Stimulated activated CD4-positive, alpha-beta T cell treated with anti-CD3 and anti-CD28 coated beads, Interleukin-12 subunit alpha, Interleukin-12 subunit beta, amount 100 ng/mL, for 4 hours (primary cell): ENCODE data around the gene INSRR.

ENCODE experiments used
- DNase-seq: peaks from one replicate; pipeline ENCODE4 v3.0.0-alpha.2; 2020

The INSRR gene

GRCh38 chr1:156847591-156848460 lies 11.1 kb downstream of the INSRR start:
- DNase-seq, result no peak

GRCh38 chr1:156846643-156847042 lies 12.3 kb downstream of the INSRR start:
- DNase-seq, result no peak

GRCh38 chr1:156845953-156846545 lies 12.9 kb downstream of the INSRR start:
- DNase-seq, result no peak

- peak; percentile 23 for DNase-seq
These were observed 13.6 kb downstream of the INSRR start for GRCh38 chr1:156845055-156845952.

- DNase-seq, result no peak
These were observed 14.3 kb downstream of the INSRR start for GRCh38 chr1:156844638-156845037.

- DNase-seq, result no peak
These were observed 14.8 kb downstream of the INSRR start for GRCh38 chr1:156844102-156844501.

GRCh38 chr1:156842618-156843300 lies 16.2 kb downstream of the INSRR start:
- no peak for DNase-seq

GRCh38 chr1:156841295-156841855 lies 17.5 kb downstream of the INSRR start:
- DNase-seq, result no peak

- no peak for DNase-seq
These were observed 18.0 kb downstream of the INSRR start for GRCh38 chr1:156840898-156841279.

- DNase-seq, result no peak
These were observed 18.6 kb downstream of the INSRR start for GRCh38 chr1:156840186-156840897.

GRCh38 chr1:156839426-156840109 lies 19.3 kb downstream of the INSRR start:
- DNase-seq, result no peak

GRCh38 chr1:156838972-156839371 lies 19.9 kb downstream of the INSRR start:
- peak; percentile 24 for DNase-seq

GRCh38 chr1:156836892-156837291 lies 22.0 kb downstream of the INSRR start:
- no peak for DNase-seq

- no peak for DNase-seq
These were observed 22.8 kb downstream of the INSRR start for GRCh38 chr1:156836041-156836654.

- no peak for DNase-seq
These were observed 24.6 kb downstream of the INSRR start for GRCh38 chr1:156834322-156834721.

GRCh38 chr1:156833603-156834002 lies 25.3 kb downstream of the INSRR start:
- DNase-seq, result no peak

GRCh38 chr1:156832434-156832833 lies 26.5 kb downstream of the INSRR start:
- DNase-seq, result no peak

- no peak for DNase-seq
These were observed 30.4 kb downstream of the INSRR start for GRCh38 chr1:156828400-156829124.

- DNase-seq, result no peak
These were observed 32.3 kb downstream of the INSRR start for GRCh38 chr1:156826630-156827029.

- DNase-seq, result no peak
These were observed 35.6 kb downstream of the INSRR start for GRCh38 chr1:156823210-156823790.
